Measurements from ENCODE around the gene EIF4G1.

EIF4G1 gene

DNA sequence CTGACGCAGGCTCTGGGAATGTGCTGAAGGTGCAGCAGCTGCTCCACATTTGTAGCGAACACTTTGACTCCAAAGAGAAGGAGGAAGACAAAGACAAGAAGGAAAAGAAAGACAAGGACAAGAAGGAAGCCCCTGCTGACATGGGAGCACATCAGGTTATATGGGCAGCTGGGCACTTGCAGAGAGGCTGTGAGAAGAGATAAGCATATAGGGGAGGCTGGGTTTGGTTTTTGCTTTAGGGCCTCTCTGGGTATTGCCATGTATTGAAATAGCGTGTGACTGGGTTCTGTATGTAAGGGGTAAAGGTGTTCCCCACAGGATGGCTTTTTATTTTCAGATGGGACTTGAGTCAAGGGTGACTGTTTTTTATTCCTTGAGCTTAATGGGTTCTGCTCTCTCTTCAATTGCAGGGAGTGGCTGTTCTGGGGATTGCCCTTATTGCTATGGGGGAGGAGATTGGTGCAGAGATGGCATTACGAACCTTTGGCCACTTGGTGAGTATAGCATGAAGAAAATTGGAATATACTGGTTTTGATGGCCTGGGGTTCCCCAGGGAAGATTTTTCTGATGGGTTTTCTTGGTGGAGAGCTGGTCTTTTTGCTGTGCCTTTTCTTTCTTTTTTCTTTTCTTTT is 7.9 kb upstream of the EIF4G1 start:
- H3K4me3 ChIP-seq (ENCODE audit: insufficient read depth, low read depth, low read length, poor library complexity, severe bottlenecking), result no peak overlapping the region
- DNase-seq, result no peak
- no peaks in the 10 kb centered on the region for H3K4me1 ChIP-seq (ENCODE audit: control insufficient read depth, insufficient read depth, low read length, poor library complexity, severe bottlenecking)
- no peaks in the 10 kb centered on the region for H3K27me3 ChIP-seq (replicated peaks; ENCODE audit: control insufficient read depth, insufficient read depth, low read length, poor library complexity, severe bottlenecking)
- H3K36me3 ChIP-seq (ENCODE audit: control insufficient read depth, insufficient read depth, low read length), result peaks cover 73% of the 10 kb centered on the region
- H3K27ac ChIP-seq (ENCODE audit: insufficient read depth, low read length, poor library complexity, severe bottlenecking), result no peak overlapping the region
- no peaks in the 10 kb centered on the region for H3K9me3 ChIP-seq (ENCODE audit: control insufficient read depth, low read length)

DNA sequence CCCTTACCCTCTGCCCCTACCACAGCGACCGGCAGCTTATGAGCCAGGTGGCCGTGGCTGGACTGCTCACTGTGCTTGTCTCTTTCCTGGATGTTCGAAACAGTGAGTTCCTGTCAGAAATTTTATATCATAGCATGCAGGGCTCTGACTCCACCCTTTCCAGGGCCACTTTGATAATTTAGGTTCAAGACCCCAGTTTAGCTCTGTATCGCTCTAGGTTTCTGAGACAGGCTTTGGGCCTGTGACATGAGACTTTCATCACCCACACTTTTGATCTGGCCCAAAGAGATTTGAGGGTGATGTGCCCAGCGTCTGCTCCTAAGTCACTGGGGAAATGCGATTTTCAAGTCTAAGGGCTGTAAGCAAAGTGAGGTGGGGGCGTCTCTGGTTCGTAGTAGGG is 6.5 kb upstream of the EIF4G1 start:
- no peaks in the 10 kb centered on the region for H3K9me3 ChIP-seq (ENCODE audit: control insufficient read depth, low read length)
- no peak for DNase-seq
- H3K4me3 ChIP-seq (ENCODE audit: insufficient read depth, low read depth, low read length, poor library complexity, severe bottlenecking), result no peak overlapping the region
- no peaks in the 10 kb centered on the region for H3K4me1 ChIP-seq (ENCODE audit: control insufficient read depth, insufficient read depth, low read length, poor library complexity, severe bottlenecking)
- H3K27ac ChIP-seq (ENCODE audit: insufficient read depth, low read length, poor library complexity, severe bottlenecking), result no peak overlapping the region
- H3K36me3 ChIP-seq (ENCODE audit: control insufficient read depth, insufficient read depth, low read length), result peaks cover 59% of the 10 kb centered on the region
- H3K27me3 ChIP-seq (replicated peaks; ENCODE audit: control insufficient read depth, insufficient read depth, low read length, poor library complexity, severe bottlenecking), result no peaks in the 10 kb centered on the region

DNA sequence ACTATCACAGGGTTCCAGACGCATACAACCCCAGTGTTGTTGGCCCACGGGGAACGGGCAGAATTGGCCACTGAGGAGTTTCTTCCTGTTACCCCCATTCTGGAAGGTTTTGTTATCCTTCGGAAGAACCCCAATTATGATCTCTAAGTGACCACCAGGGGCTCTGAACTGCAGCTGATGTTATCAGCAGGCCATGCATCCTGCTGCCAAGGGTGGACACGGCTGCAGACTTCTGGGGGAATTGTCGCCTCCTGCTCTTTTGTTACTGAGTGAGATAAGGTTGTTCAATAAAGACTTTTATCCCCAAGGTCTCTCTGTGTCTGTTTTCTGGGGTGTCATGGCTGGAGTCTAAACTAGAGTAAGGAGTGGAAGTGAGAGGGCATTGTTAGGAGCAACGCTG is 5.7 kb upstream of the EIF4G1 start:
- no peak for DNase-seq
- H3K27me3 ChIP-seq (replicated peaks; ENCODE audit: control insufficient read depth, insufficient read depth, low read length, poor library complexity, severe bottlenecking), result no peaks in the 10 kb centered on the region
- no peaks in the 10 kb centered on the region for H3K4me1 ChIP-seq (ENCODE audit: control insufficient read depth, insufficient read depth, low read length, poor library complexity, severe bottlenecking)
- no peak overlapping the region for H3K4me3 ChIP-seq (ENCODE audit: insufficient read depth, low read depth, low read length, poor library complexity, severe bottlenecking)
- no peak overlapping the region for H3K27ac ChIP-seq (ENCODE audit: insufficient read depth, low read length, poor library complexity, severe bottlenecking)
- no peaks in the 10 kb centered on the region for H3K9me3 ChIP-seq (ENCODE audit: control insufficient read depth, low read length)
- peaks cover 50% of the 10 kb centered on the region for H3K36me3 ChIP-seq (ENCODE audit: control insufficient read depth, insufficient read depth, low read length)

DNA sequence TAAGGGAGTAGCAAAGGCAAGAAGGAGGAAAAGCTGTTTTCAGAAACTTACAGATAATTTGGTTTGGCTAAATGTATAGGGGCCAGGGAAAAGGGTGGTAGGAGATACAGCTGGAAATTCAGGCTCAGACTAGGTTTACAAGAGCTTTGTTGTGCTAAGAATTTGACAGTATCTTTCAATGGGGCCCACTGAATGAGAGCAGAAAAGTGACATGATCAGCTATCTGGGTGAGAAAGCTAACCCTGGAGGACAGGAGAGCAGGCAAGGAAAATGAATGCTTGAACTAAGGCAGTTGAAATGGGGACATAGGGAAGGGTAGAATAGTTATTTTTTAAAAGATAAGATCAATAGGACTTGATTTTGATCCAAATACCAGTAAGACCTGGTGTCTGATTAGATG is 2.8 kb upstream of the EIF4G1 start:
- Histone ChIP-seq H3K4me3 (ENCODE audit: insufficient read depth, low read depth, low read length, poor library complexity, severe bottlenecking) (no peak overlapping the region), H3K4me1 (ENCODE audit: control insufficient read depth, insufficient read depth, low read length, poor library complexity, severe bottlenecking) (peaks cover 15% of the 10 kb centered on the region), H3K9me3 (ENCODE audit: control insufficient read depth, low read length) (no peaks in the 10 kb centered on the region), H3K36me3 (ENCODE audit: control insufficient read depth, insufficient read depth, low read length) (peaks cover 23% of the 10 kb centered on the region), H3K27me3 (replicated peaks; ENCODE audit: control insufficient read depth, insufficient read depth, low read length, poor library complexity, severe bottlenecking) (no peaks in the 10 kb centered on the region), H3K27ac (ENCODE audit: insufficient read depth, low read length, poor library complexity, severe bottlenecking) (no peak overlapping the region)
- DNase-seq, result no peak

DNA sequence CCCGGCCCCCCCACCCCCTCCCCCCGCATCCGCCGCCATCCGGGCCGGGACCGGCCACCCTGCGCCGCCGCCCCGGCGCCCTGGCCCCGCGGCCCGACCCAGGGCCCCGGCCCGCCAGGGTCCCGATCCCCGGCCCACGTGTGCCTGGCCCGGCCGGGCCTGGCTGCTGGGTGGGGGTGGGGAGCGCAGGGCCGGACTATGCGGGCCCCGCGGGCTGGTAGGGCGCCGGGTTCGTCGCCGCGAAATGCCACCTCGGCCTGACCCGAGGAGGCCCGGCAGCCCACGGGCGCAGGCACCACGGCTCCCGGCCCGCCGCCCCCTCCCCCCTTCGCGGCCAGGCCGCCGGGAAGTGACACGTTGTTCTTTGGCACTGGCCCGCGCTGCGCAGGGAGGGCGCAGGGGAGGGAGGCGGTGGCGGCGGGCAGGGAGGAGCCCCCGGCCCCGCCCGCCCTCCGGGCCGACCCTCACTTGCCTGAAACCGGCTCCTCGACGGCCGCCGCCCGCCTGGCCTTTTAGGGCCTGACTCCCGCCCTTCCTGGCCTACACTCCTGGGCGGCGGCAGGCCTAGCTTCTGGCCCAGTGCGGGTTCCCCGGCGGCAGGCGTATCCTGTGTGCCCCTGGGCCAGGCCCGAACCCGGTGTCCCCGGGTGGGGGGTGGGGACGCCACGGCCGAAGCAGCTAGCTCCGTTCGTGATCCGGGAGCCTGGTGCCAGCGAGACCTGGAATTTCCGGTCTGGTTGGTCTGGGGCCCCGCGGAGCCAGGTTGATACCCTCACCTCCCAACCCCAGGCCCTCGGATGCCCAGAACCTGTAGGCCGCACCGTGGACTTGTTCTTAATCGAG is 515 bp downstream of the EIF4G1 start:
- H3K4me1 ChIP-seq (ENCODE audit: control insufficient read depth, insufficient read depth, low read length, poor library complexity, severe bottlenecking), result peaks cover 20% of the 10 kb centered on the region
- H3K27me3 ChIP-seq (replicated peaks; ENCODE audit: control insufficient read depth, insufficient read depth, low read length, poor library complexity, severe bottlenecking), result no peaks in the 10 kb centered on the region
- peak overlapping the region; percentile 92 for H3K27ac ChIP-seq (ENCODE audit: insufficient read depth, low read length, poor library complexity, severe bottlenecking)
- H3K36me3 ChIP-seq (ENCODE audit: control insufficient read depth, insufficient read depth, low read length), result peaks cover 17% of the 10 kb centered on the region
- no peaks in the 10 kb centered on the region for H3K9me3 ChIP-seq (ENCODE audit: control insufficient read depth, low read length)
- peak overlapping the region; percentile 62 for H3K4me3 ChIP-seq (ENCODE audit: insufficient read depth, low read depth, low read length, poor library complexity, severe bottlenecking)
- peak; percentile 65 to 68 (median 67) for DNase-seq

DNA sequence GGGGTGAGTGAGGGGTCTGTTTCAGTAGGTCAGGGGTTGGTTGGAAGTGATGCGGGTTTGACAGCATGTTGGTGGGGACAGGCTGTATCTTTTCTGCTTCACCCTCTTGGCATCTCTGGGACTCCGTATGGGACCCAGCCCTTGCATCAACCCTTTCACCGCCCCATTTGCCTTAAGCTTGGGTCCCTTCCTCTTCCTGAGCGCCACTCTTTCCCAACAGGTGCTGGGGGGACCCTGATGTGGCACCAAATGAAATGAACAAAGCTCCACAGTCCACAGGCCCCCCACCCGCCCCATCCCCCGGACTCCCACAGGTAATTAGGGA is 1.1 kb downstream of the EIF4G1 start:
- Histone ChIP-seq H3K9me3 (ENCODE audit: control insufficient read depth, low read length) (no peaks in the 10 kb centered on the region), H3K27ac (ENCODE audit: insufficient read depth, low read length, poor library complexity, severe bottlenecking) (peak overlapping the region; percentile 92), H3K4me1 (ENCODE audit: control insufficient read depth, insufficient read depth, low read length, poor library complexity, severe bottlenecking) (peaks cover 20% of the 10 kb centered on the region), H3K27me3 (replicated peaks; ENCODE audit: control insufficient read depth, insufficient read depth, low read length, poor library complexity, severe bottlenecking) (no peaks in the 10 kb centered on the region), H3K4me3 (ENCODE audit: insufficient read depth, low read depth, low read length, poor library complexity, severe bottlenecking) (peak overlapping the region; percentile 62), H3K36me3 (ENCODE audit: control insufficient read depth, insufficient read depth, low read length) (peaks cover 19% of the 10 kb centered on the region)
- DNase-seq, result no peak

DNA sequence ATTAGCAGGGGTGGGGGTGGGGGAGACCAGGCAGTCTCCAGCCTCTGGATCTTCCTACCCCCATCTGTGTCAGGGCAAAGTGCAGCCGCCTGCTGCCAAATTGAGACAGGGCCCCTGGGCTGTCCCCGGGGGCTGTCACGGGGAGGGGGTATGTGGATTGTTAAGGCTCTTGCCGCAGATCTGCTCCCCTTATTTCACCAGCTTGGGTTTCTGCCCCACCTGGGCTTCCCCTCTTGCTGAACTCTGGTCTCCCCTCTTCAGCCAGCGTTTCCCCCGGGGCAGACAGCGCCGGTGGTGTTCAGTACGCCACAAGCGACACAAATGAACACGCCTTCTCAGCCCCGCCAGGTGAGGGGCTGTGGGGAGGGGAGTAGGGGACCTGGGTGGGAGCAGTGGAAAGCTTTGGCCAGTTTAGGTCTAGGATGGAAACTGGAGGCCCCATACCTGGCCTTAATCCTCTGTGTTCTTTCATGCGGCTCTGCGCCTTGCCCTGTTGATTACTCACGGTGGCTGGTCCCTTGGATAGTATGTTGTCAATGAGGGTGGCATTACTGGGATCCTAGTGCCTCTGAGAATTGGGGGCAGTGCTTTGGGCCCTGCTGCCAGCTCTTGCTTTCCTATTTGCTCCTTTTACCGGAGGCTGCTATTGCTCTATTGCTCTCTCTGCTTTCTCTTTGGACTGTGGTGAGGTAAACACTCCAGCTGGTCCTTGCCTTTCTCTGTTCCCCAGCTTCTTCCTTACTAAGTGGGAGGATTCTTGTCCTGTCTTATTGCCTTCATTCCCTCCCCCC is 1.7 kb downstream of the EIF4G1 start:
- Histone ChIP-seq H3K27ac (ENCODE audit: insufficient read depth, low read length, poor library complexity, severe bottlenecking) (peak overlapping the region; percentile 92), H3K36me3 (ENCODE audit: control insufficient read depth, insufficient read depth, low read length) (peaks cover 25% of the 10 kb centered on the region), H3K27me3 (replicated peaks; ENCODE audit: control insufficient read depth, insufficient read depth, low read length, poor library complexity, severe bottlenecking) (no peaks in the 10 kb centered on the region), H3K9me3 (ENCODE audit: control insufficient read depth, low read length) (no peaks in the 10 kb centered on the region), H3K4me1 (ENCODE audit: control insufficient read depth, insufficient read depth, low read length, poor library complexity, severe bottlenecking) (peaks cover 20% of the 10 kb centered on the region), H3K4me3 (ENCODE audit: insufficient read depth, low read depth, low read length, poor library complexity, severe bottlenecking) (no peak overlapping the region)
- no peak for DNase-seq

DNA sequence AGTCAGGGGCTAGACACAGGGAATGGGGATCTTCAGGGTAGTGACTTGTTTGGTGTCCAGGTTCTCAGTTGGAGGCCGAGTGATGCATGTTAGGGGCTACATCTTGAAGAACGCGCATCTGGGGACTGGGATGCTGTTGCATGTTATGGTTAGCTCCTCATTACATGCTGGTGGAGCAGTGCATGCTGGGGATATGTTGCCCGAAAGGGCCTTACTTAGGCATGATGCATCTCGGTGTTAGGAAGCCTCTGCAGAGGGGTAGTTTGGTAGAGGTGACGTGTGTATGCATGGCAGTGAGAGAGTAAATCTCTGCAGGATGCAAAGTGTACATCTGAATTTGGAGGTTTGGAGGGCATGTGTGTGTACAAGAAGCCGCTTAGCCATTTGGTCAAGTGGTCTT is 2.4 kb downstream of the EIF4G1 start:
- peaks cover 32% of the 10 kb centered on the region for H3K36me3 ChIP-seq (ENCODE audit: control insufficient read depth, insufficient read depth, low read length)
- no peaks in the 10 kb centered on the region for H3K9me3 ChIP-seq (ENCODE audit: control insufficient read depth, low read length)
- H3K27ac ChIP-seq (ENCODE audit: insufficient read depth, low read length, poor library complexity, severe bottlenecking), result peak overlapping the region; percentile 92
- no peaks in the 10 kb centered on the region for H3K27me3 ChIP-seq (replicated peaks; ENCODE audit: control insufficient read depth, insufficient read depth, low read length, poor library complexity, severe bottlenecking)
- peaks cover 20% of the 10 kb centered on the region for H3K4me1 ChIP-seq (ENCODE audit: control insufficient read depth, insufficient read depth, low read length, poor library complexity, severe bottlenecking)
- no peak overlapping the region for H3K4me3 ChIP-seq (ENCODE audit: insufficient read depth, low read depth, low read length, poor library complexity, severe bottlenecking)
- DNase-seq, result no peak

DNA sequence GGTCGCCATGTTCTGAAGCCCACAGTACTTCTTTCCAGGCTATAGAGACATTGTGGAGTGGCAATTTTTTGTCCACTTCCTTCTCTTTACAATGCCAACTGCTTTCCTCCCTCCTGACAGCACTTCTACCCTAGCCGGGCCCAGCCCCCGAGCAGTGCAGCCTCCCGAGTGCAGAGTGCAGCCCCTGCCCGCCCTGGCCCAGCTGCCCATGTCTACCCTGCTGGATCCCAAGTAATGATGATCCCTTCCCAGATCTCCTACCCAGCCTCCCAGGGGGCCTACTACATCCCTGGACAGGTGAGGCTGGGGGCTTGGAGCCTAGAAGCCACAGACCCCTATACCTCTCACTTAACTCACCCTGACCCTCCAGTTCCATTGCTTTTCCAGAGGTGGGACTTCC is 2.8 kb downstream of the EIF4G1 start:
- H3K36me3 ChIP-seq (ENCODE audit: control insufficient read depth, insufficient read depth, low read length), result peaks cover 36% of the 10 kb centered on the region

DNA sequence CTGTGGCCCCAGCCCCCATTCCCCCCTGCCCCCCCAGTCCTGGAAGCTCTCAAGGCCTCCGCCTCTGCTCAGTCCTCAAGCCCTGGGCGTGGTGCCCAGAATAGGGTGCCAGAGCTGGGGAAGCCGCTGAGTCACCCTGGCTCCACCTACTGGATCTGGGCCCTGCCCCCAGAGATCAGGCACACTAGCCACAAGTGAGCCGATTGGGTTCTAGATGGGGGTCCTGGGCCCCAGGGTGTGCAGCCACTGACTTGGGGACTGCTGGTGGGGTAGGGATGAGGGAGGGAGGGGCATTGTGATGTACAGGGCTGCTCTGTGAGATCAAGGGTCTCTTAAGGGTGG is 5.7 kb downstream of the EIF4G1 start:
- DNase-seq, result no peak
- Histone ChIP-seq H3K36me3 (ENCODE audit: control insufficient read depth, insufficient read depth, low read length) (peaks cover 65% of the 10 kb centered on the region), H3K4me3 (ENCODE audit: insufficient read depth, low read depth, low read length, poor library complexity, severe bottlenecking) (no peak overlapping the region), H3K27me3 (replicated peaks; ENCODE audit: control insufficient read depth, insufficient read depth, low read length, poor library complexity, severe bottlenecking) (no peaks in the 10 kb centered on the region), H3K9me3 (ENCODE audit: control insufficient read depth, low read length) (no peaks in the 10 kb centered on the region), H3K27ac (ENCODE audit: insufficient read depth, low read length, poor library complexity, severe bottlenecking) (peak overlapping the region; percentile 2), H3K4me1 (ENCODE audit: control insufficient read depth, insufficient read depth, low read length, poor library complexity, severe bottlenecking) (peaks cover 20% of the 10 kb centered on the region)

More for the DNA sequence above, 2.8 kb downstream of the EIF4G1 start:
- DNase-seq, result no peak
- no peaks in the 10 kb centered on the region for H3K27me3 ChIP-seq (replicated peaks; ENCODE audit: control insufficient read depth, insufficient read depth, low read length, poor library complexity, severe bottlenecking)
- no peak overlapping the region for H3K4me3 ChIP-seq (ENCODE audit: insufficient read depth, low read depth, low read length, poor library complexity, severe bottlenecking)
- H3K27ac ChIP-seq (ENCODE audit: insufficient read depth, low read length, poor library complexity, severe bottlenecking), result no peak overlapping the region
- peaks cover 20% of the 10 kb centered on the region for H3K4me1 ChIP-seq (ENCODE audit: control insufficient read depth, insufficient read depth, low read length, poor library complexity, severe bottlenecking)
- H3K9me3 ChIP-seq (ENCODE audit: control insufficient read depth, low read length), result no peaks in the 10 kb centered on the region
